Retinal pigment epithelial cell (primary cell): Measurements from ENCODE around the gene VSIG2.

Source experiments
- DNase-seq: peaks from one replicate; pipeline ENCODE4 v3.0.0-alpha.2; 2010; ENCODE audit warnings: low read depth
- H3K4me3 ChIP-seq: 2 replicates; pipeline ENCODE4 v1.5.1; 2011; ENCODE audit warnings: mild to moderate bottlenecking, low read length, control low read depth, moderate library complexity
- TF ChIP-seq, protein P1 (sequence below): conservative IDR thresholded peaks from 2 replicates; pipeline ENCODE4 v1.5.1; 2011; ENCODE audit warnings: low read depth, low read length, control low read depth, inconsistent platforms

Gene VSIG2

DNA sequence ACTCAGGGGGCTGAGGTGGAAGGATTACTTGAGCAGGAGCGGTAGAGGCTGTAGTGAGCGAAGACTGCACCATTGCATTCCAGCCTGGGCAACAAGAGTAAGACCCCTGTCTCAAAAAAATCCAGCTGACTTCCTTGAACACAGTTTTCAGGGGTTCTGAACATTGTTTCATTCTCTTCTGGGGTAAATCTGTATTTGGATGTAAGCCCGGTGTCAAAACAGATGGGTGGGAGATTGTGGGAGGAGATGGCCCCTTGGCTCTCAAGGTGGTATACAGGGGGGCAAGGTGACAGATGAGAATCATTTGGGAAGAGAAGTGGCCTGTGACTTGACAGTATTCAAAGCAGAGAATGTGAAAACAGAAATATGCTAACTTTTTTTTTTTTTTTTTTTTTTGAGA is 5.3 kb upstream of the VSIG2 start:
- no peak for DNase-seq
- H3K4me3 ChIP-seq, result no peak overlapping the region
- TF ChIP-seq, protein P1, sequence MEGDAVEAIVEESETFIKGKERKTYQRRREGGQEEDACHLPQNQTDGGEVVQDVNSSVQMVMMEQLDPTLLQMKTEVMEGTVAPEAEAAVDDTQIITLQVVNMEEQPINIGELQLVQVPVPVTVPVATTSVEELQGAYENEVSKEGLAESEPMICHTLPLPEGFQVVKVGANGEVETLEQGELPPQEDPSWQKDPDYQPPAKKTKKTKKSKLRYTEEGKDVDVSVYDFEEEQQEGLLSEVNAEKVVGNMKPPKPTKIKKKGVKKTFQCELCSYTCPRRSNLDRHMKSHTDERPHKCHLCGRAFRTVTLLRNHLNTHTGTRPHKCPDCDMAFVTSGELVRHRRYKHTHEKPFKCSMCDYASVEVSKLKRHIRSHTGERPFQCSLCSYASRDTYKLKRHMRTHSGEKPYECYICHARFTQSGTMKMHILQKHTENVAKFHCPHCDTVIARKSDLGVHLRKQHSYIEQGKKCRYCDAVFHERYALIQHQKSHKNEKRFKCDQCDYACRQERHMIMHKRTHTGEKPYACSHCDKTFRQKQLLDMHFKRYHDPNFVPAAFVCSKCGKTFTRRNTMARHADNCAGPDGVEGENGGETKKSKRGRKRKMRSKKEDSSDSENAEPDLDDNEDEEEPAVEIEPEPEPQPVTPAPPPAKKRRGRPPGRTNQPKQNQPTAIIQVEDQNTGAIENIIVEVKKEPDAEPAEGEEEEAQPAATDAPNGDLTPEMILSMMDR, result no peak

DNA sequence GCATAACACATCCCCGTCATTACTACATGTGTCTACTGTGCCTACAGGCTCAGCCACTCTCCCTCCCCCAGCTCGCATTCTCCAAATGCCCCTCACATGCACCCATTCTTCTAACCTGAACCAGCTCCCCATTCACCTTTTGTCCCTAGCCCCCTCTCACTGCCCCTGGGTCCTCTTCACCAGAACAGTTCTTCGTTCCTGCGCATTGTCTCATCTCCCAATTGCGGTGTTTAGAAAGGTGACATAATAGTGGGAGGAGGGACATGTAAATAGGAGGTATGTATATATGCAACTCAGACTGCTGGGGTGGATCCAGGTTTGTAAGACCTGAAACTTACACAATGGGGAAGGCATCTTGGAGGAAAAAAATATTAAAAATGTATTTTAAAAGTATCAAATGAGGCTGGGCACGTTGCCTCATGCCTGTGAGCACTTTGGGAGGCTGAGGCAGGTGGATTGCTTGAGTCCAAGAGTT is 4.7 kb upstream of the VSIG2 start:
- DNase-seq, result no peak
- H3K4me3 ChIP-seq, result no peak overlapping the region
- TF ChIP-seq, protein P1, result no peak

DNA sequence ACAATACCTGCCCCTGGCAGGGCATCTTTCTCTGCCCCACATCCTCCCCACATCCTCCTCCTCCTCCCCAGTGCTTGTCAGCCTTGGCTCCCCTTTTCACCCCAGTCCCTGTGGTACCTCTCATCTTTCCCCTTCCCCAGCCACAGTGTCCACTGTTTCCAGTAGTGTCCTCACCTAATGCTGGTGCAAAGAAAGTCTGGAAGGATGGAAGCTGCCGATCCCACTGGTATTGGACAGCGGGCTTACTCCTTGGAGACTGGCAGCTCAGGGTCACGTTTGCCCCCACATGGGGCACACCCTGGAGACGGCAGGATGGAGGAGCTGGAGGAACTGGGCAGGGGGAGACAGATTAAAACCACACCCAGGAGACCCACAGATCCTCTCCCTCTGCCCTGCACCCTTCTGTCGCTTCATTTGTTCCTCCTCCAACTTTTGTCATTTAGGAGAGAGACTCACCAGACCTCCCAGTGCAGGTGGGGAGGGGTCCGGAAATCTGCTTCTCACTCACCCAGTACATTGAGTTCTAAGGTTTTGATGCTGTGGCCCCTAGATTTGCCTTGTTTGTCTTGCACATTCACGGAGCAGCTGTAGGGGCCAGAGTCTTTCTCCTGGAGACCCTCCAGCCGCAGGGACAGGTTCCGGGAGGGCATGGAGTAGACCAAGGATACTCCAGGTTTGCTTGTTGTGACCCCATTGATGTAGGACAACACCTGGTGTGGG is 4.1 kb upstream of the VSIG2 start:
- DNase-seq, result no peak
- no peak overlapping the region for H3K4me3 ChIP-seq
- TF ChIP-seq, protein P1, result no peak

DNA sequence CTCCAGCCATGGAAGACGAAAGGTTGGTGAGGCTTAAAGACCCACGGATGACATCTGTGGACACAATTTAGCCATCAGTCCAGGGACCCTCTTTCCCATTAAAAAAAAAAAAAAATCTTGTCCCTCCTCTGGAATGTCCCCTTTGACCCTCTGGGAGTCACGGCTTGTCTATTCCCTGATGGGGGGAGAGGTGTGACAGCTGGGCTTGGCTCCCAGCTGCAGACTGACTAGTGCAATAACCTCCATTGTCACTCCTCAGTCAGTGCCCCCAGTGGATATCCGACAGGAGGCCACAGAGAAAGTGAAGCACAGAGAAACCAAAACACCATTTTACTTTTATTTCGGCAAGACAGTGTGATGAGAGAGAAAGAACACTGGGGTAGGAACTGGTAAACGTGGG is 2.7 kb upstream of the VSIG2 start:
- DNase-seq, result no peak
- TF ChIP-seq, protein P1, result no peak
- no peak overlapping the region for H3K4me3 ChIP-seq

DNA sequence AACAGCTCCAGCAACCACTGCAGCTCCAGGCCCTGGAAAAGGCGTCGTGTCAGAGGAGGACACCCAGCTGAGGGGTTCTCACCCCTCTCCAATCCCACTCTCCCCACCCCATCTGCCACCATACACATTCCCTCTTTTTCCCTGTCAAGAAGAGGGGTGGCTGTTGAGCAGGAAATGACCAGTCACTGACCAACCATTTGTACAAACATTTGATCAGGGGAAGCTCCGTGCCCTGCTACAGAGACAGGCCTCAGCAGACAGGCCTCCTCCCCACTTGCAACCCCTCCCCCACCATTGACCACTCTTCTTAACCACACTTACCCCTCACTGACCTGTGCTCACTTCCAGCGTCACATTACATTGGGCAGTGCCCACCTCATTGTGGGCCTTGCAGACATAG is 2.3 kb upstream of the VSIG2 start:
- TF ChIP-seq, protein P1, result no peak
- H3K4me3 ChIP-seq, result no peak overlapping the region
- DNase-seq, result no peak

DNA sequence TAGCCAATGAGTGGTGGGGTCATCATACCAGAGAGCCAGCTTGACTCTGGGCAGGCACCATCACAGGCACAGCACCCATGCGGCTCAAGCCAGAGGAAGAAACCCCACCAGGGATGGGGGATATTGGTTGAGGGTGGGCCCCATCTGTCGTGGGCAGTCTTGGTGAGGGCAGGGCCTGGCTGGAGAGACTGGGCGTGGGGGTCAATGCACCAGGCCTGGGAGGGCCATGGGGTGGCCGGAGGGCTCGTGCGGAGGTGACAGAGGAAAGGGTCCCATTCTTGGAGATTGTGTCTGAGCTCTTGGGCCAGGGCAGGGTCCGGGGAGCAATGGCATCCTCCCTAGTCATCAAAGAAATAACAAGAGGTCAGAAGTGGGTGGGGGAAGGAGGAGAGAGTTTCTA is 1.6 kb upstream of the VSIG2 start:
- DNase-seq, result no peak
- TF ChIP-seq, protein P1, result no peak
- H3K4me3 ChIP-seq, result no peak overlapping the region

DNA sequence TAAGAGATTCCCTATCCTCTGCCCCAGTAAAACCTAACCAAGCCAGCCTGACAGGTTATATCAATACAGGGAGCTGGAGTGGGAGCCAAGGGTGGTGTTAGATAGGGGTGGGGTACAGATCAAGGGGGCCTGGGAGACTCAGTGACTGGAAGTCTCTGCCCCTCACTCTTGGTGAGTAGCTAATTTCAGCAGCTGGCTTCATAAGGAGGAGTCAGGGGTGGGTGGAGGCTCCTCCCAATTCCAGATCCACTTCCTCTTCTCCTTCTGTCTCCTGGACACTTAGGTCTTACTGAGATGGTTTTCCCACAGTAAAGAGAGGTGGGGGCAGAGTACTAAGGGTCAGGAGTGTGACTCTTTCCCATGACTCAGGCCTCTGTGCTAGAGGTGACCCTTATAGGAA is 1.1 kb upstream of the VSIG2 start:
- no peak overlapping the region for H3K4me3 ChIP-seq
- no peak for DNase-seq
- TF ChIP-seq, protein P1, result no peak
